ENCODE data around the gene RNASE7.
A peak's percentile ranks its signal among the peaks of the same experiment; 100 is the strongest.
"Not testable (repeated sequence)": the region's sequence is repeated elsewhere in the genome, so short reads cannot be mapped to it uniquely, and the experiment has no call there.

RNASE7 gene

GRCh38 chr14:21023817-21024584 is 18.2 kb upstream of the RNASE7 start:
- no peak for DNase-seq (ENCODE audit: low read depth)

GRCh38 chr14:21024585-21025370 is 17.4 kb upstream of the RNASE7 start, which contains the start of gene NDRG2:
Gene NDRG2, minus strand, starts transcription at chr14:21025061. Its CDS starts 1,746 bp downstream, at chr14:21023315.
- DNase-seq (ENCODE audit: low read depth) = peak; percentile 41

- DNase-seq (ENCODE audit: low read depth) = no peak
Measured at GRCh38 chr14:21025371-21026273, 16.5 kb upstream of the RNASE7 start.

- no peak for DNase-seq (ENCODE audit: low read depth)
Measured at GRCh38 chr14:21026274-21026987, 15.7 kb upstream of the RNASE7 start.

GRCh38 chr14:21026988-21027315 is 15.2 kb upstream of the RNASE7 start:
- DNase-seq (ENCODE audit: low read depth) = no peak

GRCh38 chr14:21029917-21030316 is 12.2 kb upstream of the RNASE7 start, which contains the start of gene TPPP2:
Gene TPPP2, plus strand, starts transcription at chr14:21030217. Its CDS starts 365 bp downstream, at chr14:21030582.
- no peak for DNase-seq (ENCODE audit: low read depth)

- no peak for DNase-seq (ENCODE audit: low read depth)
Measured at GRCh38 chr14:21030531-21030930, 11.6 kb upstream of the RNASE7 start.

DNA sequence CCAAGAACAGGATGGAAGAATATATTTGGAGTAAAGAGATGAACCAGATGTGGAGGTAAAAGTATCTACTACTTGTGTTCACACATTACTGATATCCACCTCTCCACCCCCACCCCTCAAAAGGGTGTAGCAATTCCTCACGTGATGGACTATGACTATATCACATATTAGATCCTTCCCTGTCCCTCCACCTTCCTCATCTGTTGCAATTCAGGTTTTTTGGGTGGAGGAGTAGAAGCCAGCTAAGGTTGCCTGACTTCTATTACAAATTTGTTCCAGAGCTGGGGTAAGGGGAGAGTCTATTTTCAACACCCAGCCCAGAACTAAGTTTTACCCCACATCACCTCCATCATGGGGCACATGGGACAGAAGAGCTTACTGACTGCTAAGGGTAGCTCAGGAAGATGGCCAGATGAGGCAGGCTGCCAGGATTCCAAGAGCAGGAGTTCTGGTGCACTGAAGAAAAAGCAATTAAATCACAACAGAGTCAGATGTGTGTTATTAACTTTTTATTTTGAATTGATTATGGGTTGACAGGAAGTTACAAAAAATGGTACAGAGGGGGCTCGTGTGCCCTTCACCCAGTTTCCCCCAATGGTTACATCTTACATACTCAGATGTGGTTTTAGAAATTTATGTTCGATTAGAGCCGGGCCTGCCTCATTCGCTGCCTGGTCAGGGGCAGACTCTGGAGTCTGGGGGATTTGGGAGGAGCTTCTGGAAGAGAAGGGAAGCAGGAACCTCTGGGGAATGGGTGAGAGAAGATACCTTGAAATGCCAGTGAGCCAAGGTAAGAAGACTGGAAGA is 9.6 kb upstream of the RNASE7 start:
- no peak for DNase-seq (ENCODE audit: low read depth)

- no peak for DNase-seq (ENCODE audit: low read depth)
Measured at GRCh38 chr14:21033133-21033698, 8.9 kb upstream of the RNASE7 start.

- DNase-seq (ENCODE audit: low read depth) = no peak
Measured at GRCh38 chr14:21034707-21035106, 7.5 kb upstream of the RNASE7 start, which contains the start of gene RNASE13. Gene RNASE13, minus strand, starts transcription at chr14:21034807. Its CDS starts 519 bp downstream, at chr14:21034288.

DNA sequence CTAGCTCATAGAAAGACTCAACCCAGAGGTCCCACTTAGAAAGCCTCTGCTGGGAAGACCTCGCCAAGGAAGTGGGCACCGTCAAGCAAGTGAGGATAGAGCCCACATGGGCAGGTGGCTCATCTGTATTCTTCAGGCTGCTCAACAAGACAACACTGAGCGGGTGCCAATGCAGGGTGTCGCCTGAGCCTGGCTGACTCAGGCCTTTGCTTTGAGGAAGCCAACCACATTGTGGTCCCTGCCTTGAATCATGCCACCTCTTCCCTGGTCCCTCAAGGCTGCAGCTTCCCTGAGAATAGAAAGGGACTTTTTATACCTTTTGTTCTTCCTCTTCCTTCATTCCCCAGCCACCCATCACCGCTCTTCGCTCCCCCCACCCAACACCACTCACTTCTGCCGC is 5.4 kb upstream of the RNASE7 start:
- DNase-seq (ENCODE audit: low read depth) = no peak

DNA sequence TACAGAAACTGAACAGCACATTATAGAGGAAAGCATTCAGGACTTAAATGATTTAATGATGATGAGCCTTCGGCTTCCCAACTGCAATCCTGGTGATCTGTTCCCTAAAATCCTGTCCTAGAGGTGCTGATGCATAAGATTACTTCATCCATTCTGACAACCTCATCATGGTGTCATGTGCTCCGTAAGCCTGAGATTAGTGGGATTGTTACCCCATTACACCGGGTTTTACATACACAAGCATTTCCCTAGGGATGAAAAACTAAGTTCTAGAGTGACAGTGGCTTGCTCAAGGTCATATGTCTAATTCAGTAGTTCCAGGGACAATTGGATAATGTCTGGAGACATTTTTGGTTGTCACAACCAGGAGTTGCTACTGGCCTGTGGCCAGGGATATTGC is 5.0 kb upstream of the RNASE7 start:
- no peak for DNase-seq (ENCODE audit: low read depth)

GRCh38 chr14:21038441-21039422 is 3.4 kb upstream of the RNASE7 start:
- no peak for DNase-seq (ENCODE audit: low read depth)

DNA sequence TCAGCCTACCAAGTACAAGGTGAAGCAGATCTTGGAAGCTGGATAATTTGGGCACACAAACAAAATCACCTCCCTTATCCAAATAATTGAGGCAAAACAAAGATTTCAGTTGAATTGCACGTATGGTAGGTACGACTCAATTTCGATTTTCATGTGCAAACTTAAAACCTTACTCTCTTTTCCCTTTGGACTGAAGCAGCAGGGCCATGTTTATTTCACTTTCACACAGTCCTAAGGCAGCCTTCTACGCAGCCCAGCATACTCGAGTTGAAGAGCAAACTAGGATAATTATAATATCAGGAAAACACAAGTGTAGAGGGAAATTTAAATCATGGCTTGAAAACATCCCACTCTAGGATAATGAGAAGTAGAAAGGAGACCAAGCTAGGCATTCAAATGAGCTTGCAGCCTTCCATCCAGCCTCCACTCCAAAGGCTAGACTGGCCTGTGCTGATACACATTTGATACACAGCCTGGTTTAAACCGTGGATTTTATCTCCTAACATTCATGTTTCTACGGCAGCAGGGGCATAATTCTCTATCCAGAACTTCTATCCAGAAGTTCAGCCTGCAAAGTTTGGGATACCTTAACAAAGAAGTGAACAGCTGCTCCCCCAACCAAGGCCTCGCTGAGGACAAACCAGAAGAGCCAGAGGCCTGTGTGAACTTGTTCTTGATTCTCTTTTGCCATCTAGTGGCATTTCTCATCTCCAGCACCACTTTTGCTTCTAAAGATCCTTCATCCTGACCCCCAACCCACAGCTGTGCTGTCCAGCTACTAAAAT is 2.4 kb upstream of the RNASE7 start:
- DNase-seq (ENCODE audit: low read depth) = no peak

DNA sequence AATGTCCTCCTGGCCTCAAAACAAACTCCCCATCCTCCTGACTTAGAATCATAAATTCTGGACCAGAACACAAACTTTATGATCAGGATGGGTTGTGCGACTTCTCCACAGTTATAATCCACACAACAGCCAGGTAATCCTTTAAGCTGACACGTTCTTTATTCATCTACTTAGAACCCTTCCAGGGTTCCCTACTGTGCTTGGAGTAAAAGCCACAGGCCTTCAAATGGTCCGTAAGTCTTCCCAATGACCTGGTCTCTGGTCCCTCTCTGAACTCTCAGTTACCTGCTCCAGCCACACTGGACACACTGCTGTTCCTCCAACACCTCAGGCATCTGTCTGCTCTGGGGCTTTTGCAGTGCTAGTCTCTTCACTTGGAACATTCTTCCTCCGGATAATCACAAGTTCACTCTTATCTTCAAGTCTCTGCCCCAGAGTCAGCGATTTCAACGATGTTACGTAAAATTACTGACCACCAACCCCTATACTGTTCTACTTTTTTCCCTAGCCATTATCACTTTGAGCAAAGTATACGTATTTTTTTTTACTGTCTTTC is 1.7 kb upstream of the RNASE7 start:
- no peak for DNase-seq (ENCODE audit: low read depth)

GRCh38 chr14:21040941-21041340 is 1.2 kb upstream of the RNASE7 start:
- not testable (repeated sequence) for DNase-seq (ENCODE audit: low read depth)

DNA sequence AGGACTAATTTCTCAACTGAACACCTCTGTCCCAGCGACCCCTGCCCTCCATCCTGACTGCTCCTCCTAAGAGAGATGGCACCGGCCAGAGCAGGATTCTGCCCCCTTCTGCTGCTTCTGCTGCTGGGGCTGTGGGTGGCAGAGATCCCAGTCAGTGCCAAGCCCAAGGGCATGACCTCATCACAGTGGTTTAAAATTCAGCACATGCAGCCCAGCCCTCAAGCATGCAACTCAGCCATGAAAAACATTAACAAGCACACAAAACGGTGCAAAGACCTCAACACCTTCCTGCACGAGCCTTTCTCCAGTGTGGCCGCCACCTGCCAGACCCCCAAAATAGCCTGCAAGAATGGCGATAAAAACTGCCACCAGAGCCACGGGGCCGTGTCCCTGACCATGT is 756 bp downstream of the RNASE7 start:
- no peak for DNase-seq (ENCODE audit: low read depth)
